22Rv1 (cell line): ENCODE results near the gene TYK2.
A peak's percentile ranks its signal among the peaks of the same experiment; 100 is the strongest.
"Not testable (repeated sequence)": the region's sequence is repeated elsewhere in the genome, so short reads cannot be mapped to it uniquely, and the experiment has no call there.

Source experiments
- H3K27ac ChIP-seq: fragments of 450-650 bp; 2 replicates; pipeline ENCODE4 v1.5.1; 2017
- CTCF ChIP-seq: fragments of 450-650 bp; IDR thresholded peaks from 2 replicates; pipeline ENCODE4 v1.5.1; 2017; ENCODE audit warnings: mild to moderate bottlenecking
- ZFX ChIP-seq: fragments of 450-650 bp; IDR thresholded peaks from 2 replicates; pipeline ENCODE4 v1.6.1; 2017; ENCODE audit warnings: antibody characterized with exemption, borderline replicate concordance

TYK2 gene

GRCh38 chr19:10417541-10418234, 37.3 kb upstream of the TYK2 start:
- no peak for TF ChIP-seq ZFX
- TF ChIP-seq CTCF, result no peak
- H3K27ac ChIP-seq, result peak overlapping the region; percentile 89

- peak overlapping the region; percentile 89 for H3K27ac ChIP-seq
- TF ChIP-seq ZFX, result no peak
- peak; percentile 98 for TF ChIP-seq CTCF
Measured at GRCh38 chr19:10416380-10417257, 36.2 kb upstream of the TYK2 start.

- TF ChIP-seq ZFX (no peak), CTCF (no peak)
- peak overlapping the region; percentile 89 for H3K27ac ChIP-seq
Measured at GRCh38 chr19:10416083-10416379, 35.7 kb upstream of the TYK2 start.

- H3K27ac ChIP-seq, result no peak overlapping the region
- TF ChIP-seq ZFX (no peak), CTCF (no peak)
Measured at GRCh38 chr19:10412257-10412977, 32.0 kb upstream of the TYK2 start.

- H3K27ac ChIP-seq, result not testable (repeated sequence)
Measured at GRCh38 chr19:10411224-10411623, 30.9 kb upstream of the TYK2 start.

- TF ChIP-seq CTCF, result no peak
- no peak for TF ChIP-seq ZFX
- no peak overlapping the region for H3K27ac ChIP-seq
Measured at GRCh38 chr19:10408511-10409283, 28.3 kb upstream of the TYK2 start.

GRCh38 chr19:10407096-10407495, 26.7 kb upstream of the TYK2 start:
- H3K27ac ChIP-seq, result no peak overlapping the region
- no peak for TF ChIP-seq ZFX
- TF ChIP-seq CTCF, result no peak
